Mesendoderm (in vitro differentiated cells): ENCODE data around the gene ZNF146.

Experiments
- DNase-seq: peaks from one replicate; pipeline ENCODE4 v3.0.0; 2013
- H2AK5ac ChIP-seq: 2 replicates; pipeline ENCODE4 v1.6.1; 2013; ENCODE audit warnings: low read length, inconsistent platforms
- H2BK120ac ChIP-seq: 2 replicates; pipeline ENCODE4 v1.6.1; 2013; ENCODE audit warnings: low read depth, mild to moderate bottlenecking, low read length, moderate library complexity, mixed read lengths
- H2BK15ac ChIP-seq: replicated peaks from 2 replicates; pipeline ENCODE4 v1.6.1; 2013; ENCODE audit warnings: low read depth, mild to moderate bottlenecking, moderate library complexity
- H2BK5ac ChIP-seq: 2 replicates; pipeline ENCODE4 v1.6.1; 2013; ENCODE audit warnings: low read length, inconsistent platforms
- H3K18ac ChIP-seq: 2 replicates; pipeline ENCODE4 v1.6.1; 2013; ENCODE audit warnings: mild to moderate bottlenecking, low read length, mixed read lengths
- H3K23ac ChIP-seq: one replicate; pipeline ENCODE4 v1.6.1; 2013; ENCODE audit warnings: low read length
- H3K27ac ChIP-seq: 2 replicates; pipeline ENCODE4 v1.5.1; 2013; ENCODE audit warnings: low read depth, mild to moderate bottlenecking, inconsistent platforms, low read length, moderate library complexity
- H3K27me3 ChIP-seq: 2 replicates; pipeline ENCODE4 v1.6.1; 2013; ENCODE audit warnings: low read length, control low read depth, mild to moderate bottlenecking, inconsistent platforms; ENCODE audit not compliant: insufficient read depth, poor library complexity
- H3K36me3 ChIP-seq: 2 replicates; pipeline ENCODE4 v1.6.1; 2013; ENCODE audit warnings: low read length, inconsistent platforms; ENCODE audit not compliant: control insufficient read depth, insufficient read depth
- H3K4ac ChIP-seq: one replicate; pipeline ENCODE4 v1.6.1; 2013; ENCODE audit warnings: low read depth, mild to moderate bottlenecking, low read length, moderate library complexity
- H3K4me1 ChIP-seq: 2 replicates; pipeline ENCODE4 v1.6.1; 2013; ENCODE audit warnings: low read depth, low read length, inconsistent platforms; ENCODE audit not compliant: control insufficient read depth
- H3K4me2 ChIP-seq: 2 replicates; pipeline ENCODE4 v1.6.1; 2013; ENCODE audit warnings: low read length
- H3K4me3 ChIP-seq: 2 replicates; pipeline ENCODE4 v1.5.1; 2013; ENCODE audit warnings: mild to moderate bottlenecking, low read length
- H3K56ac ChIP-seq: one replicate; pipeline ENCODE4 v1.6.1; 2013; ENCODE audit warnings: low read length
- H3K79me1 ChIP-seq: 2 replicates; pipeline ENCODE4 v1.6.1; 2013; ENCODE audit warnings: low read length, inconsistent platforms
- H3K79me2 ChIP-seq: 2 replicates; pipeline ENCODE4 v1.6.1; 2013; ENCODE audit warnings: mild to moderate bottlenecking, low read length; ENCODE audit not compliant: control insufficient read depth, insufficient read depth
- H3K9ac ChIP-seq: 2 replicates; pipeline ENCODE4 v1.6.1; 2013; ENCODE audit warnings: low read length, inconsistent platforms
- H4K5ac ChIP-seq: one replicate; pipeline ENCODE4 v1.6.1; 2013; ENCODE audit warnings: low read length
- H4K8ac ChIP-seq: one replicate; pipeline ENCODE4 v1.6.1; 2013; ENCODE audit warnings: low read depth, mild to moderate bottlenecking, control low read depth, low read length, moderate library complexity
- WGBS: extraction: QIAGEN DNeasy Blood & Tissue Kit; methylation state at CpG from one replicate; pipeline ENCODE4 v1.1.7; 2013; ENCODE audit warnings: low lambda C conversion rate, missing lambda C conversion rate; ENCODE audit not compliant: insufficient coverage; ENCODE audit errors: extremely low coverage; 5-methylcytosine and 5-hydroxymethylcytosine counted together

Gene ZNF146

GRCh38 chr19:36203293-36203692 is 11.6 kb upstream of the ZNF146 start:
- Histone ChIP-seq H3K4me1 (no peaks in the 10 kb centered on the region), H2BK15ac (no peak overlapping the region), H3K9ac (no peak overlapping the region), H3K79me2 (no peaks in the 10 kb centered on the region), H4K8ac (no peak overlapping the region), H3K79me1 (no peaks in the 10 kb centered on the region), H3K27ac (no peak overlapping the region), H2BK120ac (no peak overlapping the region), H2BK5ac (no peak overlapping the region), H2AK5ac (no peak overlapping the region), H3K36me3 (no peaks in the 10 kb centered on the region), H3K56ac (no peak overlapping the region), H3K18ac (no peak overlapping the region), H3K4me2 (no peak overlapping the region), H3K4me3 (no peak overlapping the region), H3K27me3 (no peaks in the 10 kb centered on the region), H4K5ac (no peak overlapping the region), H3K23ac (no peak overlapping the region), H3K4ac (no peak overlapping the region)
- no CpG with 5 or more reads among the region's 4 CpGs for WGBS
- no peak for DNase-seq

- H3K9ac ChIP-seq = no peak overlapping the region
- H3K23ac ChIP-seq = no peak overlapping the region
- DNase-seq = no peak
Observed at GRCh38 chr19:36207605-36208252, 7.2 kb upstream of the ZNF146 start.

GRCh38 chr19:36209372-36209771 is 5.5 kb upstream of the ZNF146 start:
- H4K5ac ChIP-seq = no peak overlapping the region
- no peak overlapping the region for H3K4ac ChIP-seq
- H3K9ac ChIP-seq = no peak overlapping the region
- H3K36me3 ChIP-seq = no peaks in the 10 kb centered on the region
- H3K4me3 ChIP-seq = no peak overlapping the region
- peaks cover 6% of the 10 kb centered on the region for H3K79me1 ChIP-seq
- no peak overlapping the region for H2AK5ac ChIP-seq
- H3K23ac ChIP-seq = no peak overlapping the region
- H3K56ac ChIP-seq = no peak overlapping the region
- no peaks in the 10 kb centered on the region for H3K27me3 ChIP-seq
- no peak overlapping the region for H3K27ac ChIP-seq
- no CpG with 5 or more reads among the region's 7 CpGs for WGBS
- no peak overlapping the region for H2BK120ac ChIP-seq
- no peak overlapping the region for H2BK15ac ChIP-seq
- no peak overlapping the region for H2BK5ac ChIP-seq
- no peak overlapping the region for H4K8ac ChIP-seq
- no peak overlapping the region for H3K4me2 ChIP-seq
- no peak overlapping the region for H3K18ac ChIP-seq
- DNase-seq = no peak
- H3K4me1 ChIP-seq = peaks cover 3% of the 10 kb centered on the region
- H3K79me2 ChIP-seq = peaks cover 6% of the 10 kb centered on the region

More at GRCh38 chr19:36207605-36208252, 7.2 kb upstream of the ZNF146 start:
- Histone ChIP-seq H2BK15ac (no peak overlapping the region), H4K5ac (no peak overlapping the region), H2AK5ac (no peak overlapping the region), H3K18ac (no peak overlapping the region), H3K27ac (no peak overlapping the region), H3K27me3 (no peaks in the 10 kb centered on the region), H2BK120ac (no peak overlapping the region), H3K4me2 (no peak overlapping the region), H3K4ac (no peak overlapping the region), H3K4me3 (no peak overlapping the region), H3K79me1 (no peaks in the 10 kb centered on the region), H3K56ac (no peak overlapping the region), H2BK5ac (no peak overlapping the region), H3K79me2 (no peaks in the 10 kb centered on the region), H3K4me1 (no peaks in the 10 kb centered on the region), H3K36me3 (no peaks in the 10 kb centered on the region), H4K8ac (no peak overlapping the region)
- WGBS = no CpG with 5 or more reads among the region's 3 CpGs

GRCh38 chr19:36210497-36210896 is 4.4 kb upstream of the ZNF146 start:
- Histone ChIP-seq H4K5ac (no peak overlapping the region), H2AK5ac (no peak overlapping the region), H3K56ac (no peak overlapping the region), H2BK120ac (no peak overlapping the region), H3K4me2 (no peak overlapping the region), H3K4me1 (peaks cover 3% of the 10 kb centered on the region), H3K18ac (no peak overlapping the region), H4K8ac (no peak overlapping the region), H2BK15ac (no peak overlapping the region), H3K79me2 (peaks cover 11% of the 10 kb centered on the region), H3K27me3 (no peaks in the 10 kb centered on the region), H3K4me3 (no peak overlapping the region), H3K79me1 (peaks cover 6% of the 10 kb centered on the region), H3K4ac (no peak overlapping the region), H2BK5ac (no peak overlapping the region), H3K23ac (no peak overlapping the region), H3K27ac (no peak overlapping the region), H3K36me3 (no peaks in the 10 kb centered on the region), H3K9ac (no peak overlapping the region)
- no CpG with 5 or more reads among the region's 8 CpGs for WGBS
- DNase-seq = no peak

- Histone ChIP-seq H3K18ac (no peak overlapping the region), H3K4me3 (no peak overlapping the region)
- WGBS = no CpG with 5 or more reads among the region's 2 CpGs
Observed at GRCh38 chr19:36212895-36213294, 2.0 kb upstream of the ZNF146 start.

More at GRCh38 chr19:36212895-36213294, 2.0 kb upstream of the ZNF146 start:
- Histone ChIP-seq H3K4me2 (no peak overlapping the region), H3K9ac (no peak overlapping the region), H3K36me3 (no peaks in the 10 kb centered on the region), H3K27ac (no peak overlapping the region), H3K27me3 (no peaks in the 10 kb centered on the region), H4K8ac (no peak overlapping the region), H2BK15ac (no peak overlapping the region), H3K4me1 (peaks cover 3% of the 10 kb centered on the region), H2BK120ac (no peak overlapping the region), H3K79me1 (peaks cover 6% of the 10 kb centered on the region), H4K5ac (no peak overlapping the region), H3K56ac (no peak overlapping the region), H2BK5ac (no peak overlapping the region), H3K4ac (no peak overlapping the region), H2AK5ac (no peak overlapping the region), H3K79me2 (peaks cover 33% of the 10 kb centered on the region), H3K23ac (no peak overlapping the region)
- DNase-seq = no peak
